ENCODE results near the gene ZBTB2.

DNA sequence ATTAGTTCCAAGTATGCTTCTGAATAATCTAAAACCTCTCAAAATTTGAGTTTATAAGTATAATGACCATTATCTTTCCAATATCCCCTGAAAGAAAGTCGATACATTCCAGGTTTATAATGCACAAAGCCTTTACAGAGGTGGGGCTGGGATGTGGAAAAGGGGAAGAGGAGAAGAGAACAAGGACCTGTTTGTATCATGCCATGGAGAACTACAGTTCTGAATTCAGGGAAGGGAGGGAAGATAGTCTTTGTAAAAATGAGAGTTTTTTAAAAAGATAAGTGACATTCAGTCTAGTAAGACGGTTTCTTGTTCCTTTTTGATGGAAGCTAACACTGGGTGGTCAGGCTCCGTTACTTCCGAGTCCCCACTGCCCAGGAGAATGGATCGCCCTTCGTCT is 26.1 kb downstream of the ZBTB2 start:
- TF ChIP-seq EZH2phosphoT487 (IDR thresholded peaks at IDR 0.05; ENCODE audit: low read depth, severe bottlenecking, unreplicated experiment) (no peak), EZH2 (IDR thresholded peaks at IDR 0.05; ENCODE audit: borderline replicate concordance) (no peak)
- TF ChIP-seq, protein P1, sequence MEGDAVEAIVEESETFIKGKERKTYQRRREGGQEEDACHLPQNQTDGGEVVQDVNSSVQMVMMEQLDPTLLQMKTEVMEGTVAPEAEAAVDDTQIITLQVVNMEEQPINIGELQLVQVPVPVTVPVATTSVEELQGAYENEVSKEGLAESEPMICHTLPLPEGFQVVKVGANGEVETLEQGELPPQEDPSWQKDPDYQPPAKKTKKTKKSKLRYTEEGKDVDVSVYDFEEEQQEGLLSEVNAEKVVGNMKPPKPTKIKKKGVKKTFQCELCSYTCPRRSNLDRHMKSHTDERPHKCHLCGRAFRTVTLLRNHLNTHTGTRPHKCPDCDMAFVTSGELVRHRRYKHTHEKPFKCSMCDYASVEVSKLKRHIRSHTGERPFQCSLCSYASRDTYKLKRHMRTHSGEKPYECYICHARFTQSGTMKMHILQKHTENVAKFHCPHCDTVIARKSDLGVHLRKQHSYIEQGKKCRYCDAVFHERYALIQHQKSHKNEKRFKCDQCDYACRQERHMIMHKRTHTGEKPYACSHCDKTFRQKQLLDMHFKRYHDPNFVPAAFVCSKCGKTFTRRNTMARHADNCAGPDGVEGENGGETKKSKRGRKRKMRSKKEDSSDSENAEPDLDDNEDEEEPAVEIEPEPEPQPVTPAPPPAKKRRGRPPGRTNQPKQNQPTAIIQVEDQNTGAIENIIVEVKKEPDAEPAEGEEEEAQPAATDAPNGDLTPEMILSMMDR (IDR thresholded peaks at IDR 0.05; ENCODE audit: poor library complexity) = no peak

Data from hepatocyte (in vitro differentiated cells).